ENCODE data around the gene MOV10L1. TPM values are rescaled to one million over a fixed set of nuclear protein-coding genes. Genes with fewer than 3 reads are reported as not detected.
A peak's percentile ranks its signal among the peaks of the same experiment; 100 is the strongest.

Gene MOV10L1
- total RNA-seq, 8 experiments from 2014 or later = 0.11 to 2.9 (median 0.45) TPM

DNA sequence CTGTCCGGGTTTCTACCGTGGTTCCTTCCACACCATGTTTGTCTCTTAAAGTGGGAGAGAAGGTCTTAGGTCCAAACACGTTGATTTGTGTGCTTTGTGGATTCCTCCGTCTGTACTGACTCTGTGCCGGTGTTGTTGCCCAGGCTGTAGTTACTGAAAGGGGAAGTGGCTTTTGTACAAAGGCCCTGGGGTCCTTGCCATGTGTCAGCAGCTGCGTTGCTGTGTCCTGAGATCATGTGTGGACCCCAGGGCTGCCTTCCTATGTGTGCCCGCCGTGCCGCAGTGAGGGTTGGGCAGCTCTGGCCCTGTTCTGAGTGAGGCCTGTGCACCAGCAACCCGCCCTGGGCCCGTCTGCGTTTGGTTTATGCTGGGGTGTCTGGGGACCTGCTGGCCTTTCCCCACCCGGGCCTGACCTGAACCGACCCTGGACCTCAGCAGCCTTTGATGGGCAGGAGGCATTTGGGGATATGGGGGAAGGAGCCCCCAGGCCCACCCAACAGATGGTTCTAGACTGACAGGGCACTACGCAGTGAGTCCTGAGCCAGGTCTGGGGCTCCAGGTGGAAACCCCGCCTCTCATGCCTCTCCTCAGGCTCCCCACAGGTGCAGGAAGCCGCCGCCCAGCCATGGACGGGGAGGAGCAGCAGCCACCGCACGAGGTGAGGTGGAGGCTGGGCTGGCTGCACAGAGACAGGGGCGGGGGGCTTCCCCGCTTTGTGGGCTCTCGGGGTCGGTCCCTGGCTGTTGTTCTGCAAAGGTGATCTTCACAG, 102.8 kb downstream of the MOV10L1 start:
- peaks cover 5 to 17% of the 10 kb centered on the region in 2 donors for H3K4me1 ChIP-seq (replicated peaks in 1 of 2)
- H3K27ac ChIP-seq = no peak overlapping the region
- no peak for ATAC-seq (replicated peaks in 6 of 8)
- in situ Hi-C loops (cut with MboI; ENCODE audit: low pct_unique_long_range_greater_than_20kb in 2 of 9, low sequenced_read_pairs in 9 of 9, unreplicated experiment in 9 of 9) = loop anchor here in 2 of 9 experiments (25.0 kb wide), 1 partner anchor 255 kb away; no protein-coding TSS in a partner anchor
- no peak overlapping the region for H3K4me3 ChIP-seq
- WGBS, 10 experiments = 70 to 100% (median 100%) methylated on average over 1 to 6 of the region's 25 CpGs; no CpG with 5 or more reads in 4 of the 10 experiments

DNA sequence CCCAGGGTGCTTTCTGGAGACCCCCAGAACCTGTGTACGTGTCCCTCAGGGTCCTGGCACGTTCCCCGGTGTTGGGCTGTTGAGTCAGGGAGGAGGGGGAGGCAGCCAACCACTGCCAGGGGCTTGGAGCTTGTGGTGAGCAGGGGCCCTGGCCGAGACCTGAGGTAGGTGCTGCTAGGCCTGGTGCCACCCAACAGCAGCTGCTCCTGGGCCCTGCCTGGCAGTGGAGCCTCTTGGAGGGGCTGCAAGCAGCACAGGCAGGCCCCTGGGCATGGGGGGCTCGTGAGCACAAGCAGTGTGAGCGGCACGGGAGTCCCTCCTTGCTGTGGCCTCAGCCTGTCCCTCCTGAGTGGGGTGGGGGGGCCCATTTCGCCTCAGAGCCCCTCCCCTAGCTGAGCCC, 103.8 kb downstream of the MOV10L1 start:
- Histone ChIP-seq H3K27ac (no peak overlapping the region), H3K4me3 (no peak overlapping the region), H3K4me1 (replicated peaks in 1 of 2) (peaks cover 5 to 17% of the 10 kb centered on the region in 2 donors)
- no CpG with 5 or more reads among the region's 8 CpGs for WGBS, 10 experiments
- in situ Hi-C loops (cut with MboI; ENCODE audit: low pct_unique_long_range_greater_than_20kb in 2 of 9, low sequenced_read_pairs in 9 of 9, unreplicated experiment in 9 of 9) = loop anchor here in 2 of 9 experiments (25.0 kb wide), 1 partner anchor 256 kb away; no protein-coding TSS in a partner anchor
- ATAC-seq (replicated peaks in 6 of 8) = no peak

- ATAC-seq (replicated peaks in 6 of 8) = no peak
- 87 to 100% (median 90%) methylated on average over 2 to 13 of the region's 44 CpGs; no CpG with 5 or more reads in 5 of the 10 experiments for WGBS, 10 experiments
- in situ Hi-C loops (cut with MboI; ENCODE audit: low pct_unique_long_range_greater_than_20kb in 2 of 9, low sequenced_read_pairs in 9 of 9, unreplicated experiment in 9 of 9) = loop anchor here in 2 of 9 experiments (25.0 kb wide), 1 partner anchor 257 kb away; no protein-coding TSS in a partner anchor
Measured at GRCh38 chr22:50194037-50194805, 104.4 kb downstream of the MOV10L1 start.

DNA sequence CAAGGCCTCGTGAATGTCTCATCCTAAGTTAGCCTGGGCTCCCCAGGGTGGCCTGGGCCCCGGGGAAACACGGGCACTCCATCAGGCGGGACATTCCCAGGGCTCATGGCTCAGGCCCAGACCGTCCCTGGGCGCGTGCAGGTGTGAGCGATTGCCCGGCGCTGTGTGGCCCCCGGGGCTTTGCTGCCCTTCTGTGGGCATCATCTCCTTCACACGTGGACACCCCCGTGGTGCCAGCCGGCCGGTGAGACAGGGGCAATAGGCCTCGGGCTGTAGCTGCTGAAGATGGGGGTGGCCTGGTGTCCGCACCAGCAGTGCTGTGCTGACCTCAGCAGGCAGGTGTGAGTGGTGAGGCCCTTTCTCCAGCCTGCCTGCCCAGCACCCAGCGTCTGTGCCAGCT, 106.5 kb downstream of the MOV10L1 start:
- Histone ChIP-seq H3K27ac (no peak overlapping the region), H3K4me3 (no peak overlapping the region), H3K4me1 (replicated peaks in 1 of 2) (peaks cover 6% of the 10 kb centered on the region in 2 donors)
- 94% methylated on average over 8 of the region's 18 CpGs; no CpG with 5 or more reads in 9 of the 10 experiments for WGBS, 10 experiments
- ATAC-seq (replicated peaks in 6 of 8) = no peak
- in situ Hi-C loops (cut with MboI; ENCODE audit: low pct_unique_long_range_greater_than_20kb in 2 of 9, low sequenced_read_pairs in 9 of 9, unreplicated experiment in 9 of 9) = loop anchor here in 2 of 9 experiments (25.0 kb wide), 1 partner anchor 259 kb away; no protein-coding TSS in a partner anchor

More at GRCh38 chr22:50194037-50194805, 104.4 kb downstream of the MOV10L1 start:
- Histone ChIP-seq H3K4me3 (no peak overlapping the region), H3K4me1 (replicated peaks in 1 of 2) (peaks cover 5 to 17% of the 10 kb centered on the region in 2 donors), H3K27ac (no peak overlapping the region)

- Histone ChIP-seq H3K27ac (no peak overlapping the region), H3K4me1 (replicated peaks in 1 of 2) (peaks cover 3 to 8% of the 10 kb centered on the region in 2 donors), H3K4me3 (no peak overlapping the region)
- no peak for ATAC-seq (replicated peaks in 6 of 8)
- in situ Hi-C loops (cut with MboI; ENCODE audit: low pct_unique_long_range_greater_than_20kb in 2 of 9, low sequenced_read_pairs in 9 of 9, unreplicated experiment in 9 of 9) = loop anchor here in 2 of 9 experiments (25.0 kb wide), 1 partner anchor 260 kb away; no protein-coding TSS in a partner anchor
- WGBS, 10 experiments = 83 to 100% (median 100%) methylated on average over 1 to 8 of the region's 23 CpGs; no CpG with 5 or more reads in 5 of the 10 experiments
Measured at GRCh38 chr22:50197000-50197800, 107.4 kb downstream of the MOV10L1 start.

GRCh38 chr22:50197856-50198623, 108.2 kb downstream of the MOV10L1 start:
- 97 to 100% methylated on average over 6 to 8 of the region's 61 CpGs; no CpG with 5 or more reads in 8 of the 10 experiments for WGBS, 10 experiments
- ATAC-seq (replicated peaks in 6 of 8) = no peak
- peaks cover 3 to 13% of the 10 kb centered on the region in 2 donors for H3K4me1 ChIP-seq (replicated peaks in 1 of 2)
- no peak overlapping the region for H3K27ac ChIP-seq
- in situ Hi-C loops (cut with MboI; ENCODE audit: low pct_unique_long_range_greater_than_20kb in 2 of 9, low sequenced_read_pairs in 9 of 9, unreplicated experiment in 9 of 9) = loop anchor here in 2 of 9 experiments (25.0 kb wide), 1 partner anchor 261 kb away; no protein-coding TSS in a partner anchor
- no peak overlapping the region for H3K4me3 ChIP-seq

- in situ Hi-C loops (cut with MboI; ENCODE audit: low pct_unique_long_range_greater_than_20kb in 2 of 9, low sequenced_read_pairs in 9 of 9, unreplicated experiment in 9 of 9) = loop anchor here in 2 of 9 experiments (25.0 kb wide), 1 partner anchor 261 kb away; no protein-coding TSS in a partner anchor
- no peak overlapping the region for H3K4me3 ChIP-seq
- H3K27ac ChIP-seq = no peak overlapping the region
- WGBS, 10 experiments = 83 to 100% (median 97%) methylated on average over 1 to 6 of the region's 16 CpGs; no CpG with 5 or more reads in 7 of the 10 experiments
- H3K4me1 ChIP-seq (replicated peaks in 1 of 2) = peaks cover 3 to 13% of the 10 kb centered on the region in 2 donors
- ATAC-seq (replicated peaks in 6 of 8) = no peak
Measured at GRCh38 chr22:50198624-50199017, 108.8 kb downstream of the MOV10L1 start.

DNA sequence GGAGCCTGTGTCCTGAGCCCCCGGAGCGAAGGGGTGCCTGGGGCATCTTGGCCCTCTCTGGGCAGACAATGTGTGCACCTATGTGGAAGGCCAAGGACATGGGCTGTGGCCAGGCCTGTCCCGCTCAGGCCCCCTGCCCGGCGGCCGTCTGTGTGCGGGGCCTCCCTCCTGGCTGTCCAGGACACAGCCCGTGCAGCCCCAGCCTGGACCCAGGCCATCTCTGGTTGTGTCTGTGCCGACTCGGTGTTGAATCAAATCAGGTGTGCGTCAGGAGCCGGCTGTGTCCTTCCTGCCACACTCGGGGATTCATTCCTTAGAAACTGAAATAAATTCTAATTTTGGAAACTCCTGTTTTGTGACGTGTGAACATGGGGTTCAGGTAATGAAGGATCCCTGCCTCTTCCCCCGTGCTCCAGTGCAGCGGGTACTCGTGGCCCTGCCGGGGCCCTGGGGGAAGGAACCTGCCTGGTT, 109.5 kb downstream of the MOV10L1 start:
- Histone ChIP-seq H3K4me3 (peak overlapping the region; percentile 74 to 99 (median 94)), H3K4me1 (replicated peaks in 1 of 2) (peaks cover 3 to 13% of the 10 kb centered on the region in 2 donors), H3K27ac (peak overlapping the region in 1 of 2 donors; percentile 88)
- 69 to 100% (median 86%) methylated on average over 2 to 8 of the region's 18 CpGs; no CpG with 5 or more reads in 5 of the 10 experiments for WGBS, 10 experiments
- in situ Hi-C loops (cut with MboI; ENCODE audit: low pct_unique_long_range_greater_than_20kb in 2 of 9, low sequenced_read_pairs in 9 of 9, unreplicated experiment in 9 of 9) = loop anchor here in 2 of 9 experiments (25.0 kb wide), 1 partner anchor 262 kb away; no protein-coding TSS in a partner anchor
- no peak for ATAC-seq (replicated peaks in 6 of 8)

- H3K27ac ChIP-seq = peak overlapping the region; percentile 88 to 90
Measured at GRCh38 chr22:50199829-50200460, 110.1 kb downstream of the MOV10L1 start.

GRCh38 chr22:50200461-50201190, 110.8 kb downstream of the MOV10L1 start, which contains the start of gene SELENOO:
SELENOO (plus strand) TSS chr22:50201011; CDS start chr22:50201037, 26 bp downstream.
- peak within 1 kb of the TSS; percentile 88 to 90 for H3K27ac ChIP-seq
- 13% methylated on average over 9 of the region's 105 CpGs; no CpG with 5 or more reads in 9 of the 10 experiments for WGBS, 10 experiments
- peak; percentile 80 to 92 (median 88) for ATAC-seq (replicated peaks in 6 of 8)
- peaks cover 3 to 13% of the 10 kb centered on the region in 2 donors for H3K4me1 ChIP-seq (replicated peaks in 1 of 2)
- in situ Hi-C loops (cut with MboI; ENCODE audit: low pct_unique_long_range_greater_than_20kb in 2 of 9, low sequenced_read_pairs in 9 of 9, unreplicated experiment in 9 of 9) = loop anchor here in 1 of 9 experiments (10.0 kb wide), 1 partner anchor 56 kb away; no protein-coding TSS in a partner anchor
- H3K4me3 ChIP-seq = peak within 1 kb of the TSS; percentile 74 to 99 (median 94)

More at GRCh38 chr22:50199829-50200460, 110.1 kb downstream of the MOV10L1 start:
- in situ Hi-C loops (cut with MboI; ENCODE audit: low pct_unique_long_range_greater_than_20kb in 2 of 9, low sequenced_read_pairs in 9 of 9, unreplicated experiment in 9 of 9) = loop anchor here in 3 of 9 experiments (10.0 to 25.0 kb wide), 2 partner anchors 55 to 263 kb away; no protein-coding TSS in a partner anchor
- peak overlapping the region; percentile 74 to 99 (median 94) for H3K4me3 ChIP-seq
- 5 to 12% (median 5%) methylated on average over 4 to 5 of the region's 34 CpGs; no CpG with 5 or more reads in 7 of the 10 experiments for whole genome bisulfite sequencing, 10 experiments
- peaks cover 3 to 13% of the 10 kb centered on the region in 2 donors for H3K4me1 ChIP-seq (replicated peaks in 1 of 2)
- peak; percentile 9 to 31 (median 16) for ATAC-seq (replicated peaks in 6 of 8)

Data from motor neuron (in vitro differentiated cells).